HG03565 (cell line): ENCODE results near the gene MAPK8IP1.

ENCODE experiments used
- ATAC-seq: cut with Tn5 transposase; IDR thresholded peaks from one replicate; pipeline ENCODE4 v1.9.1; 2021; ENCODE audit warnings: mild to moderate bottlenecking, moderate library complexity; ENCODE audit not compliant: unreplicated experiment

MAPK8IP1 gene

DNA sequence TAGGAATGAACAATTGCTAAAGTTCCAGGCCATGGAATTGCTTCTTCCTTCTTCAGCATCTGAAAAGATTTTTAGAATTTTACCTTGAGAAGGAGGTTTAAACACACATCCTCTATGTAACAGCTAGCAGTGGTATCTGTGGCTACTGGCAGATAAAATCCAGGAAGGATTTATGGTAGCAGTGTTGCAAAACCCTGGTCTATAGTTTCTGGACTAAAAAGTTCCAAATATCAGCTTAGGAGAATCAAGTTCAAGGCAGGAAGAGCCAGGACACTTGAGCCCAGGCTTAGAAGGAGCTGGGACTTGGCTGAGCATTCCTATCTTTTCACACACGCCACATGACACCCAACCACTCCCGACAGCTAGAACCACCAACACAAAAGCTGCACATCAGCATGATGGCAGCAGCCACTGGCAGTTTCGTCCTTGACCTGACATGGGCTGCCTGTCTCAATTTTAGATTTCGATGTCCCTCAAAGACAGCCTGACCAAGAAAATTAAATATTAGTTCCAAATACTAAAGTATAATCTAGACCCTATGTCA lies 51.1 kb downstream of the MAPK8IP1 start:
- no peak for ATAC-seq

DNA sequence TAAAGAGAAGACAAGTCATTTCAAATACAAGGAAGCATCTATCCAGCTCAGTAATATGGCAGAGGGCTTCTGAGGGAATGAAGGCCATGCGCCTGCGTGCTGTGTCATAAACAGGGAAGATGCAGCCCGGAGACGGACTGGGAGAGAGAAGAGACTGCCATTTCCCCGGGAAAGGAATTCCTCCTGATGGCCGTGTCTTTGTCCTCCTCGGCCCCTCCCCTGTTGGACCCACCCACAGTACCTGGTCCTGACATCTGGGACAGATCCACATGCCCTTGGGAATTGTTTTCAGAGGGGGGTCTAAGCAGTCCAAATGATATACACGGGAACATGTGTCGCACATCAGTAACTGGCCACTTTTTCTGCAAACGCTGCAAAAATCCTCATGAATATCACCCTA lies 52.5 kb downstream of the MAPK8IP1 start:
- ATAC-seq: no peak

DNA sequence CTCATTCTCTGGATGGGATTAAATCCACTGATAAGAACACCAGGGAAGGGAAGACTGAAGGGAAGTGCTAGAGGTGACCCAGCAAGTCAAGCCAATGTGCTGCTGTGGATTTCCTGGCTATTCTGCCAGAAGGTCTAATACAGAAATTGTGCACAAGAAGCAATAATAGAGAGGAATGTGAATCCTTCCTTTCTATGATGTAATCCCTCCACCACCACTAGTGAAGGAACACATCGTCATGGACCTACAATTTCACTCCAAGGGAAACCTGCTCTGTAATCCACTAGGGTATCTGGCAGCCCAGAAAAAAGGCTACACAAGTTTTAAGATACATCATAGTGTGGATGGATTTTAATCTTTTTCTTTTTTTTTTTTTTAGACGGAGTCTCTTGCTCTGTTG lies 54.4 kb downstream of the MAPK8IP1 start:
- ATAC-seq: no peak

DNA sequence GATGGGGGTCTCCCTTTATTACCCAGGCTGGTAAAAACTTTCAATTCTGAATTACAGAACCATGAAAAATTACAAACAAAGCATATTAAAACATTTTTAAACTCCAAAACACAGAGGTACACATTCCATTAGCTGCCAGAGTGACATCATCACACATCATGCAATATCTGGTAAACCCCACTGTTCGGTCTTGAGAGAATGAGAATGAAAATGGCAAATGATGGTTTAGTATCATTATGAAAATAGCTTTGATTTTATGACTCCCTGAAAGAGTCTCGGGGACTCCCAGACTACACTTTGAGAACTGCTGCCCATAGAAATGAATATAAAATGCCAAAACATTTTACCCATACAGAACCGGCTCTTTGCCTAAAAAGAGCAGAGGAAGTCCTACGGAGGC lies 55.8 kb downstream of the MAPK8IP1 start:
- ATAC-seq: no peak

DNA sequence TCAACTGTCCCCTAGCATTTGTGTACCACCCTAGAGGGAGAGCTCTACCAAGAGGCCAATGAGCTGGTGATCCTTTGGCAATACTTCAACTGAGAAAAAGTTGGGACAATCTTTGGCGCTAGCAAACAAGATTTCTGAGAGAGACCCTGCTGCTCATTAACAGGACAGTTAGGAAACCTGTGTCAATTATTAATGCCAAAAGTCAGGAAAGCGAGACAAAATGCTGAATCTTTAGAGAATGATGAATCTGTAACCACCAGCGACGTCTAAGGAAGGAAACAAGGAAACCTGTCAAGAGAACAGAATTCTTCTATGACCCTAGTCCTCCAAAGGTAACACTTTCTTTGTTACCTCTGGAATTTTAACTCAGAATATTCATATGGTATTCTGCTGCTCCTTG lies 56.9 kb downstream of the MAPK8IP1 start:
- no peak for ATAC-seq

DNA sequence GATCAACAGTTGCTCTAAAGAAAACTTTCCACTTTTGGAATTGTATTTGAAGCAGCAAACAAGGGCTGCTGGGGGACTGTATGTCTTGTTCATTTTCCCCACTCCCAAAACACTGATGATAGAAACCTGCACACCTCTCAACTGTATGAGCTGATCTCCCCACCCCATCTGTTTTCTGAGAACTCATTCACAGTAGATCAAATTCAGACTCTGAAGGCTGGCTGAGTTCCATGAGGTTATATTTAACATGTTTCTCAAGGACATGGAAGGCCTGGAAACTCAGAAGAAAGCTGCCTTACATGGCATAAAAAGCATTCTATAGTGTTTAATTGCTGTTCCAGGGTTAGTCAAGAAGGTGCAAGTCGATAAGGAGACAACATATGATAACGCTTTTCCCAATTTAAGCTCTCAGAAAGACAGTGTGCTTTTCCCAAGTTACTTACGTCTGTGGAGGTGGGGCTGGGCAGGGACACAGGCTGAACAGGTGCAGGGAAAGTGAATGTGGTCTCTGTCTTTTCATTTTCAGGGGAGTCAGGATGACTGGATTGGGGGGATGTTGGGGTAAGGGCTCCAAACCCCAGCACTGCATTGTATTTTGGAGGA lies 60.0 kb downstream of the MAPK8IP1 start:
- ATAC-seq: no peak

DNA sequence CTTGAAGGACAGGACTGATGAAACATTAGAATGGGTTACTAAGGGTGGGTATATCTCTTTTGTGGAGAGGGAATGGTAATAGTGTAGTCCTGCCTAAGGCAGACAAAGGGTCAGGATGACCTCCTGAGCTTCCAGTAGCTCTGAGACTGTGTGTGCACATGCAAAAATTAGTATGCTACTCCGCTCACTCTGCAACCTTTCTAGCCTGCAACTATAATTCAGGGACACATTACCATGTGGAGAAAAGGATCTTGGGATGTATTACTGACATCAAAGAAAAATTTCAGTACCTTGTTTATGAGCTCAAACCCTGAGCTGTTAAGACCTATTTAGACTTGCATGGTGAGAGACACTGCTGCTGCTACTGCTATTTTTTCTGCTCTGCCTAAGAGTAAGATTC lies 62.4 kb downstream of the MAPK8IP1 start:
- no peak for ATAC-seq

DNA sequence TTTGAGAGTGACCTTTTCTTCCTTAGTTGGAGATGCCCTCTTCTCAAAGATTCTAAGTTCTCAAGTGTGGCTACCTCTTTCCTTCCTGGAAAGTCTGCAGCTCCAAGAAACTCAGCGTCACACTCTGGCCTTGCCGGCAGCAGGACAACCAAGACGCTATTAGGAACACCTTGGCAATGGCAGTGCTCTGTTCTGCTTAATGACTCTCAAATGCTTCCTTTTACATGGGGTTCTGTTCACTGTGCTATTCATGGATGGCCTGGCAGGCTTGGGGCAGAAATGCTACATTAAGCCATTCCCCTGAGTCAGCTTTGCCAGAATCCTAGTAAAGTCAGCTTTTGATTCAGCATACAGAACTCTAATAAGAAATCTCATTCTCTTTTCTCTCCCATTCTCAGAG lies 62.9 kb downstream of the MAPK8IP1 start:
- ATAC-seq: no peak

DNA sequence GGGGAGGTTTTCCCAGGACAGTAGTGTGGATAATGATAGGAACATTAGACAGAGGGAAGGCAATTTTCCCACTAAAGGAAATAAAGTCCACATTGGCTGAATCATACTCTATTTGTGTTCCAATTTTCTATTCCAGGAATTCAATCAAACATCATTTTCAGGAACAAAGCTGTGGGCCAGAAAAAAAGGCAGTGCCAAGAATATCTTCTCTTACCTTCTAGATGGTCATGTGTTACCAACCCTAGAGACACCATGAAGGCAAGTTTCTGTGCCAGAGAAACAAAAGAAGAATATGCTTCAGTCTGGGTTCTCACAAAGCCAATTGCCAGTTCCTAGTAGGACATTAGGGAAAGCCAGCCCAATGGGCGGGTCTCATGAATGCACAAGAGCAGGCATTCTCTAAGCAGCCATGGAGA lies 64.5 kb downstream of the MAPK8IP1 start:
- no peak for ATAC-seq
